ENCODE results near the gene ARPP21. TPM values are rescaled to one million over a fixed set of nuclear protein-coding genes. Genes with fewer than 3 reads are reported as not detected.
A peak's percentile ranks its signal among the peaks of the same experiment; 100 is the strongest.

Gene ARPP21
- polyA plus RNA-seq, 1 donor from 2014 or later: 12.8 TPM

DNA sequence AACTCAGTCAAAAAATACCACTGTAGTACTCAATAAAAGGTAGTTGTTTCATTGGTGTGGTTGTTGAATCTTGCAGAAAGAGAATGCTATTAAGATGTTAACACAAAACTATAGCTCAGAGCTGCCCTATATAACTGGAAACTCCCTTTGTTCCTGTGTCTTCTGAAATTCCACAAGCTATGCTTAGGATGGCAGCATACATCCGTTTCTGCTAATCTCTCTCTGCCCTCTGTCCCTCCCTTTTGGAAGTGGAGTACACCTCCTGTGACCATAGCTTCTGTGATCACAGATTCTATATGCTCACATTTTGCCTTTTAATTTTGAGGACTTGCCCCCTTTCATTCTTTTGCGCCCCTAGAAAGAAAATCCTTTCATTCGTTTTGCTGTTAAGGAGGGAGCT lies 33.7 kb downstream of the ARPP21 start:
- Histone ChIP-seq H3K9ac (ENCODE audit: low read length) (no peak overlapping the region), H3K79me2 (replicated peaks; ENCODE audit: insufficient read depth, low read length) (no peaks in the 10 kb centered on the region), H3K27ac (ENCODE audit: low read length) (no peak overlapping the region), H3K9me2 (ENCODE audit: insufficient read depth, low read length) (no peaks in the 10 kb centered on the region), H3F3A (ENCODE audit: insufficient read depth, low read length, poor library complexity, severe bottlenecking) (no peaks in the 10 kb centered on the region), H3K9me3 (ENCODE audit: low read length) (no peaks in the 10 kb centered on the region), H3K4me2 (ENCODE audit: low read length) (no peak overlapping the region), H4K20me1 (ENCODE audit: insufficient read depth) (no peaks in the 10 kb centered on the region), H3K36me3 (ENCODE audit: insufficient read depth, low read length) (no peaks in the 10 kb centered on the region), H3K27me3 (ENCODE audit: insufficient read depth, low read depth, low read length) (no peaks in the 10 kb centered on the region), H3K4me3 (ENCODE audit: low read length) (no peak overlapping the region), H2AFZ (ENCODE audit: low read depth, low read length) (no peak overlapping the region)
- TF ChIP-seq MXI1 (conservative IDR thresholded peaks at IDR 0.05; ENCODE audit: poor library complexity, severe bottlenecking): no peak
- peak; percentile 34 for TF ChIP-seq SMC3 (conservative IDR thresholded peaks at IDR 0.05; ENCODE audit: poor library complexity)
- TF ChIP-seq, protein P1, sequence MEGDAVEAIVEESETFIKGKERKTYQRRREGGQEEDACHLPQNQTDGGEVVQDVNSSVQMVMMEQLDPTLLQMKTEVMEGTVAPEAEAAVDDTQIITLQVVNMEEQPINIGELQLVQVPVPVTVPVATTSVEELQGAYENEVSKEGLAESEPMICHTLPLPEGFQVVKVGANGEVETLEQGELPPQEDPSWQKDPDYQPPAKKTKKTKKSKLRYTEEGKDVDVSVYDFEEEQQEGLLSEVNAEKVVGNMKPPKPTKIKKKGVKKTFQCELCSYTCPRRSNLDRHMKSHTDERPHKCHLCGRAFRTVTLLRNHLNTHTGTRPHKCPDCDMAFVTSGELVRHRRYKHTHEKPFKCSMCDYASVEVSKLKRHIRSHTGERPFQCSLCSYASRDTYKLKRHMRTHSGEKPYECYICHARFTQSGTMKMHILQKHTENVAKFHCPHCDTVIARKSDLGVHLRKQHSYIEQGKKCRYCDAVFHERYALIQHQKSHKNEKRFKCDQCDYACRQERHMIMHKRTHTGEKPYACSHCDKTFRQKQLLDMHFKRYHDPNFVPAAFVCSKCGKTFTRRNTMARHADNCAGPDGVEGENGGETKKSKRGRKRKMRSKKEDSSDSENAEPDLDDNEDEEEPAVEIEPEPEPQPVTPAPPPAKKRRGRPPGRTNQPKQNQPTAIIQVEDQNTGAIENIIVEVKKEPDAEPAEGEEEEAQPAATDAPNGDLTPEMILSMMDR (IDR thresholded peaks at IDR 0.05; ENCODE audit: poor library complexity, severe bottlenecking): peak; percentile 29
- peak; percentile 38 for TF ChIP-seq RAD21 (conservative IDR thresholded peaks at IDR 0.05)

DNA sequence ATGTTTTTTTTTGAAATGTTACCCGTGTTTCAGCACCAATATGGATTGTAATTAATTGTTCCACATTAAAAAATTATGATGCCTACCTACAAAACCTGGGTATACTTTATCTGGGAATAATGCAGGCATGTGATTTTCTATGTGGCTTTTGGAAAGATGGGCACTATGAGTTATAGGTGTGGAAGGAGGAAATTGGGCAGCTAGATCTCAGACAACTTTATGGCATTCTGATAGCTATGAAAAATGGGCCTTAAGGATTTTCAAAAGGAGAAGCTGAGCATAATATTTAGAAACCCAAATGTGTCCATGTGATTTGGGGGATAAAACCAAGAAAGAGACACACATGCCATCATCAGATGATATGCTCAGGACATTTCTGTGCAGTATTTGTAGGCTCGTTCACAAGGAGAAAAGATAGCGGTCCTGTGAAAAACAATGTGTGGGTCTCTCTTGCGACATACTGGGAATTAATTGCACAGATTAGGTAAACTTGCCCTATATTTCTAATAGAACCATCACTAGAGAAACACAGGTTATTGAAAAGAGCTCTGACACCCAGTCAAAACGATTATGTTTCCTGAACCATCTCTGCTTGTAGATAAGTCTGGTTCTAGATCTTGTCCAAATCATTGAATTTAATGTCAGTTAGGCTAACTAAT lies 35.3 kb downstream of the ARPP21 start:
- Histone ChIP-seq H3K27ac (ENCODE audit: low read length) (no peak overlapping the region), H3K9me3 (ENCODE audit: low read length) (no peaks in the 10 kb centered on the region), H3K36me3 (ENCODE audit: insufficient read depth, low read length) (no peaks in the 10 kb centered on the region), H3K79me2 (replicated peaks; ENCODE audit: insufficient read depth, low read length) (no peaks in the 10 kb centered on the region), H4K20me1 (ENCODE audit: insufficient read depth) (no peaks in the 10 kb centered on the region), H3K4me3 (ENCODE audit: low read length) (no peak overlapping the region), H3K9me2 (ENCODE audit: insufficient read depth, low read length) (no peaks in the 10 kb centered on the region), H2AFZ (ENCODE audit: low read depth, low read length) (no peak overlapping the region), H3K4me2 (ENCODE audit: low read length) (no peak overlapping the region), H3K9ac (ENCODE audit: low read length) (no peak overlapping the region), H3F3A (ENCODE audit: insufficient read depth, low read length, poor library complexity, severe bottlenecking) (no peaks in the 10 kb centered on the region), H3K27me3 (ENCODE audit: insufficient read depth, low read depth, low read length) (no peaks in the 10 kb centered on the region)
- TF ChIP-seq, protein P2, sequence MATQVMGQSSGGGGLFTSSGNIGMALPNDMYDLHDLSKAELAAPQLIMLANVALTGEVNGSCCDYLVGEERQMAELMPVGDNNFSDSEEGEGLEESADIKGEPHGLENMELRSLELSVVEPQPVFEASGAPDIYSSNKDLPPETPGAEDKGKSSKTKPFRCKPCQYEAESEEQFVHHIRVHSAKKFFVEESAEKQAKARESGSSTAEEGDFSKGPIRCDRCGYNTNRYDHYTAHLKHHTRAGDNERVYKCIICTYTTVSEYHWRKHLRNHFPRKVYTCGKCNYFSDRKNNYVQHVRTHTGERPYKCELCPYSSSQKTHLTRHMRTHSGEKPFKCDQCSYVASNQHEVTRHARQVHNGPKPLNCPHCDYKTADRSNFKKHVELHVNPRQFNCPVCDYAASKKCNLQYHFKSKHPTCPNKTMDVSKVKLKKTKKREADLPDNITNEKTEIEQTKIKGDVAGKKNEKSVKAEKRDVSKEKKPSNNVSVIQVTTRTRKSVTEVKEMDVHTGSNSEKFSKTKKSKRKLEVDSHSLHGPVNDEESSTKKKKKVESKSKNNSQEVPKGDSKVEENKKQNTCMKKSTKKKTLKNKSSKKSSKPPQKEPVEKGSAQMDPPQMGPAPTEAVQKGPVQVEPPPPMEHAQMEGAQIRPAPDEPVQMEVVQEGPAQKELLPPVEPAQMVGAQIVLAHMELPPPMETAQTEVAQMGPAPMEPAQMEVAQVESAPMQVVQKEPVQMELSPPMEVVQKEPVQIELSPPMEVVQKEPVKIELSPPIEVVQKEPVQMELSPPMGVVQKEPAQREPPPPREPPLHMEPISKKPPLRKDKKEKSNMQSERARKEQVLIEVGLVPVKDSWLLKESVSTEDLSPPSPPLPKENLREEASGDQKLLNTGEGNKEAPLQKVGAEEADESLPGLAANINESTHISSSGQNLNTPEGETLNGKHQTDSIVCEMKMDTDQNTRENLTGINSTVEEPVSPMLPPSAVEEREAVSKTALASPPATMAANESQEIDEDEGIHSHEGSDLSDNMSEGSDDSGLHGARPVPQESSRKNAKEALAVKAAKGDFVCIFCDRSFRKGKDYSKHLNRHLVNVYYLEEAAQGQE (IDR thresholded peaks at IDR 0.05; ENCODE audit: borderline replicate concordance): no peak
- no peak for TF ChIP-seq RAD21 (conservative IDR thresholded peaks at IDR 0.05)
- no peak for TF ChIP-seq POLR2AphosphoS5 (IDR thresholded peaks at IDR 0.05)
- no peak for TF ChIP-seq MXI1 (conservative IDR thresholded peaks at IDR 0.05; ENCODE audit: poor library complexity, severe bottlenecking)
- no peak for TF ChIP-seq EP300 (conservative IDR thresholded peaks at IDR 0.05; ENCODE audit: poor library complexity, severe bottlenecking)
- TF ChIP-seq TAF1 (IDR thresholded peaks at IDR 0.05; ENCODE audit: low read depth): no peak
- TF ChIP-seq EZH2 (IDR thresholded peaks at IDR 0.05; ENCODE audit: borderline replicate concordance, insufficient read depth, low read length, poor library complexity, severe bottlenecking): no peak
- TF ChIP-seq SMC3 (conservative IDR thresholded peaks at IDR 0.05; ENCODE audit: poor library complexity): no peak
- TF ChIP-seq, protein P1 (IDR thresholded peaks at IDR 0.05; ENCODE audit: poor library complexity, severe bottlenecking): no peak

Data from neural cell (in vitro differentiated cells).